ENCODE data around the gene TMEM256. TPM values are rescaled to one million over a fixed set of nuclear protein-coding genes. Genes with fewer than 3 reads are reported as not detected.
A peak's percentile ranks its signal among the peaks of the same experiment; 100 is the strongest.

Gene TMEM256
- total RNA-seq: 10 to 100 TPM; 55.8 to 60.6 TPM

DNA sequence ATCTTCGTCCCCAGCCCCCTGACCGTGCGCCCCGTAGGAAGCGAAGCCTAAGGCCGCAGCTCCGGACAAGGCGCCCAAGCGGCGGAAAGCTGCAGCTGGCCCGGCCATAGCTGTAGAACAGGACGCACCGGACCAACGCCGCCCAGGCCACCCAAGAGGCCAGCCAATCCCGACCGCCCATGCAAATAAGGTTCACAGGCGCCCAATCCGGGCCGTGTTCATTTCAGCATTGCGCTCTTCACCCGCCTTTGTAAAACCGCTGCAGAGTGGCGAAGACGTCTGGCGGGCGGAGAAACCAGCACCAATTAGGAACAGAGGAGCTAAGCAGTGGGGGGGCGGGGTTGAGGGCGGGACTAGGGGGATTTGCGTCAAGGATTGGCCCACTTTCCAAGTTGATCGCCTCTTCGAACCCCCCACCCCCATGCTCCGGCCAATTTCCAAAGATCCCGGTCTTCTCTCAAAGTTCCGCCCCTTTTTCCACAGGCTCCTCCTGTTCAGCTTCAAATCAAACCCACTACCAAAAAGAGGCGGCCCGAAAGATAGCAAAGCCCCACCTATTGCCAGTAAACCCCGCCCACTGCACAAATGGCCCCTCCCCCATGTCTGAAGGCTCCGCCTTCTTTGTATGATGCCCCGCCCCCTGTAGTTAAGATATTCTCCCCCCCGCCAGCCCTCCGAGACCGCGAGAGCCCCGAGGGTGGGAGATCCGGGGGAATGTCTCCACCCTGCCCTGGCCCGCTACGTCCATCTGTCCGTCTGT lies at the start of gene TMEM256:
Gene TMEM256 (minus strand): TSS at position 121 of the 760 bp plus-strand sequence. CDS start 13 bp downstream, at position 108.
- peak; percentile 99 for DNase-seq
- Mint-ChIP-seq H3K27me3 (peaks cover 2% of the 10 kb centered on the region), H3K4me1 (ENCODE audit: low read depth) (peaks cover 14% of the 10 kb centered on the region), H3K4me3 (peak within 1 kb of the TSS; percentile 95), H3K27ac (peak within 1 kb of the TSS; percentile 98), H3K9me3 (no peaks in the 10 kb centered on the region), H3K36me3 (ENCODE audit: low read depth) (peaks cover 3% of the 10 kb centered on the region)
- TF ChIP-seq, protein P1, sequence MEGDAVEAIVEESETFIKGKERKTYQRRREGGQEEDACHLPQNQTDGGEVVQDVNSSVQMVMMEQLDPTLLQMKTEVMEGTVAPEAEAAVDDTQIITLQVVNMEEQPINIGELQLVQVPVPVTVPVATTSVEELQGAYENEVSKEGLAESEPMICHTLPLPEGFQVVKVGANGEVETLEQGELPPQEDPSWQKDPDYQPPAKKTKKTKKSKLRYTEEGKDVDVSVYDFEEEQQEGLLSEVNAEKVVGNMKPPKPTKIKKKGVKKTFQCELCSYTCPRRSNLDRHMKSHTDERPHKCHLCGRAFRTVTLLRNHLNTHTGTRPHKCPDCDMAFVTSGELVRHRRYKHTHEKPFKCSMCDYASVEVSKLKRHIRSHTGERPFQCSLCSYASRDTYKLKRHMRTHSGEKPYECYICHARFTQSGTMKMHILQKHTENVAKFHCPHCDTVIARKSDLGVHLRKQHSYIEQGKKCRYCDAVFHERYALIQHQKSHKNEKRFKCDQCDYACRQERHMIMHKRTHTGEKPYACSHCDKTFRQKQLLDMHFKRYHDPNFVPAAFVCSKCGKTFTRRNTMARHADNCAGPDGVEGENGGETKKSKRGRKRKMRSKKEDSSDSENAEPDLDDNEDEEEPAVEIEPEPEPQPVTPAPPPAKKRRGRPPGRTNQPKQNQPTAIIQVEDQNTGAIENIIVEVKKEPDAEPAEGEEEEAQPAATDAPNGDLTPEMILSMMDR (IDR thresholded peaks at IDR 0.05): no peak
- peak; percentile 90 for ATAC-seq
- ChIA-PET CTCF (interaction anchor here (0.7 to 4.1 kb wide), 5 partner anchors 10 to 157 kb away, joined by 3 to 27 read pairs (median 7); partner anchors contain the start of genes PLSCR3, SENP3 and TMEM102), POLR2A (interaction anchor here (0.6 to 2.7 kb wide), 12 partner anchors 10 to 357 kb away, joined by 3 to 10 read pairs (median 4); partner anchors contain the start of genes NEURL4, PLSCR3 and TMEM95)
- intact Hi-C loops (cut with micrococcal nuclease): loop anchor here (1.0 kb wide), 1 partner anchor 31 kb away; the partner anchor contains the start of gene TMEM102

DNA sequence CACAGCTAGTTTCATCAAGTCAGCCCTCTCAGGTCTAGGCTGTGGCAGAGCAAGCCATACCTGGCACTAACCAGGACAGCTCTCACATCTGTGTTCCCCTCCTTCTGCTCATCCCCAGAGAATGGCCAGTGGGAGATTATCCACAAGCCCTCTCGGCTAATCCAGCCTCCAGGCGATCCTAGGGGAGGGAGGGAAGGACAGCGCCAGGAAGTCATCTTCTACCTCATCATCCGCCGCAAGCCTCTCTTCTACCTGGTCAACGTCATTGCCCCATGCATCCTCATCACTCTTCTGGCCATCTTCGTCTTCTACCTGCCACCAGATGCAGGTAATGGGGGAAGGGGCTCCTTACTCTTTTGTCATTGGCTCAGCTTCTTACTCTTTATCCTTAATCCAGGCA lies 44.6 kb upstream of the TMEM256 start:
- H3K4me1 Mint-ChIP-seq (ENCODE audit: low read depth): peaks cover 16% of the 10 kb centered on the region
- TF ChIP-seq, protein P1 (IDR thresholded peaks at IDR 0.05): no peak
- no peaks in the 10 kb centered on the region for H3K9me3 Mint-ChIP-seq
- ATAC-seq (no peak), DNase-seq (no peak)
- H3K36me3 Mint-ChIP-seq (ENCODE audit: low read depth): peaks cover 12% of the 10 kb centered on the region
- peaks cover 30% of the 10 kb centered on the region for H3K27me3 Mint-ChIP-seq
- CTCF ChIA-PET: interaction anchor here (0.8 to 1.5 kb wide), 2 partner anchors 8 to 12 kb away, joined by 3 read pairs; no protein-coding TSS in a partner anchor
- POLR2A ChIA-PET: interaction anchor here (0.6 to 0.8 kb wide), 2 partner anchors 12 to 470 kb away, joined by 3 to 5 read pairs; no protein-coding TSS in a partner anchor
- intact Hi-C loops (cut with micrococcal nuclease): no loop called here
- no peak overlapping the region for H3K4me3 Mint-ChIP-seq
- H3K27ac Mint-ChIP-seq: no peak overlapping the region

GRCh38 chr17:7445619-7445968 lies 41.7 kb upstream of the TMEM256 start:
- Mint-ChIP-seq H3K27me3 (peaks cover 51% of the 10 kb centered on the region), H3K4me1 (ENCODE audit: low read depth) (peaks cover 20% of the 10 kb centered on the region), H3K4me3 (peak overlapping the region; percentile 64), H3K27ac (no peak overlapping the region), H3K36me3 (ENCODE audit: low read depth) (peaks cover 12% of the 10 kb centered on the region), H3K9me3 (no peaks in the 10 kb centered on the region)
- ChIA-PET POLR2A (interaction anchor here (0.6 to 4.7 kb wide), 7 partner anchors 9 to 144 kb away, joined by 3 to 31 read pairs (median 4); partner anchors contain the start of genes PLSCR3, POLR2A and SOX15), CTCF (interaction anchor here (1.1 to 4.0 kb wide), 3 partner anchors 9 to 115 kb away, joined by 5 to 23 read pairs (median 12); partner anchors contain the start of gene TMEM102)
- intact Hi-C loops (cut with micrococcal nuclease): no loop called here
- ATAC-seq: peak; percentile 84
- peak; percentile 66 for DNase-seq
- TF ChIP-seq, protein P1 (IDR thresholded peaks at IDR 0.05): no peak

GRCh38 chr17:7444682-7445618 lies 41.1 kb upstream of the TMEM256 start, which contains the start of gene CHRNB1:
TSS of gene CHRNB1 (plus strand) at chr17:7445061. CDS start at chr17:7445128, 67 bp downstream.
- peak; percentile 5 for ATAC-seq
- TF ChIP-seq, protein P1 (IDR thresholded peaks at IDR 0.05): no peak
- no peak within 1 kb of the TSS for H3K27ac Mint-ChIP-seq
- POLR2A ChIA-PET: interaction anchor here (0.8 to 6.8 kb wide), 8 partner anchors 8 to 144 kb away, joined by 3 to 53 read pairs (median 4); partner anchors contain the start of genes PLSCR3, POLR2A and SOX15
- peak within 1 kb of the TSS; percentile 64 for H3K4me3 Mint-ChIP-seq
- peak; percentile 44 for DNase-seq
- no peaks in the 10 kb centered on the region for H3K9me3 Mint-ChIP-seq
- CTCF ChIA-PET: interaction anchor here (1.1 to 4.0 kb wide), 6 partner anchors 9 to 149 kb away, joined by 3 to 23 read pairs (median 6); partner anchors contain the start of gene TMEM102
- H3K27me3 Mint-ChIP-seq: peaks cover 57% of the 10 kb centered on the region
- H3K4me1 Mint-ChIP-seq (ENCODE audit: low read depth): peaks cover 25% of the 10 kb centered on the region
- intact Hi-C loops (cut with micrococcal nuclease): no loop called here
- peaks cover 14% of the 10 kb centered on the region for H3K36me3 Mint-ChIP-seq (ENCODE audit: low read depth)
